Endothelial cell of umbilical vein (primary cell): ENCODE measurements around the gene HIC1. TPM values are rescaled to one million over a fixed set of nuclear protein-coding genes. Genes with fewer than 3 reads are reported as not detected.

Experiments used
- BruUV-seq: library from RNA; stranded (reverse); fragments of 400-500 nt; replicated peaks from 2 replicates; lab custom pipeline; 2021; lab: Mats Ljungman, UMichigan
- CTCF ChIA-PET: fragments of 300-600, 350-600 bp; sonication (Branson Sonifier 250); formaldehyde crosslinking; loops from one replicate; lab custom pipeline; 2021; ENCODE audit warnings: antibody characterized with exemption, inconsistent platforms; lab: Charles Lee
- POLR2A ChIA-PET: fragments of 300-600, 350-600 bp; sonication (Branson Sonifier 250); formaldehyde crosslinking; loops from one replicate; lab custom pipeline; 2021; ENCODE audit warnings: antibody characterized with exemption, inconsistent platforms; lab: Charles Lee
- DNase-seq: peaks from one replicate; pipeline ENCODE4 v3.0.0-alpha.2; 2011; ENCODE audit warnings: low read depth, low spot score
- FAIRE-seq: peaks from 2 replicates; lab custom pipeline; 2011; peaks lifted over from hg19 to GRCh38; lab: Jason Lieb, UNC
- H2AFZ ChIP-seq: 2 replicates; pipeline ENCODE4 v1.6.0; 2012; ENCODE audit warnings: low read depth, low read length, control low read depth, inconsistent platforms
- H3K27ac ChIP-seq: 2 replicates; pipeline ENCODE4 v1.5.1; 2011; ENCODE audit warnings: low read depth, mild to moderate bottlenecking, control low read depth, low read length, moderate library complexity; ENCODE audit not compliant: insufficient read depth
- H3K27me3 ChIP-seq, 2 experiments: 2 replicates each; pipeline versions ENCODE4 v1.6.0 to v1.6.1; 2011; ENCODE audit warnings: low read length in 2 of 2, mixed read lengths in 1 of 2; ENCODE audit not compliant: control insufficient read depth in 2 of 2, insufficient read depth in 2 of 2
- H3K36me3 ChIP-seq, 2 experiments: 2 replicates in 1 of 2; 3 replicates in 1 of 2; pipeline ENCODE4 v1.5.1; 2011; ENCODE audit warnings: low read length in 2 of 2, mild to moderate bottlenecking in 1 of 2, moderate library complexity in 1 of 2; ENCODE audit not compliant: control insufficient read depth in 2 of 2, insufficient read depth in 2 of 2; ENCODE audit errors: extremely low read depth in 1 of 2
- H3K4me1 ChIP-seq: 3 replicates; pipeline ENCODE4 v1.5.1; 2011; ENCODE audit warnings: mild to moderate bottlenecking, low read length; ENCODE audit not compliant: control insufficient read depth, insufficient read depth; ENCODE audit errors: extremely low read depth
- H3K4me2 ChIP-seq: 2 replicates; pipeline ENCODE4 v1.6.1; 2011; ENCODE audit warnings: low read length, control low read depth, mixed read lengths; ENCODE audit not compliant: insufficient read depth
- H3K4me3 ChIP-seq, 3 experiments: fragments of 200-600 bp in 1 of 3; sonication (generic), shearing (Covaris generic) in 1 of 3; replicated peaks in 1 of 3; 2 replicates each; pipeline ENCODE4 v1.5.1; 2011 to 2016; ENCODE audit warnings: control low read depth in 3 of 3, low read length in 3 of 3, mild to moderate bottlenecking in 2 of 3, inconsistent platforms in 1 of 3, low read depth in 1 of 3, moderate library complexity in 1 of 3; ENCODE audit not compliant: insufficient read depth in 1 of 3
- H3K79me2 ChIP-seq: 2 replicates; pipeline ENCODE4 v1.6.0; 2012; ENCODE audit warnings: low read length, inconsistent platforms; ENCODE audit not compliant: control insufficient read depth, insufficient read depth
- H3K9ac ChIP-seq: replicated peaks from 2 replicates; pipeline ENCODE3; 2011; ENCODE audit warnings: low read length, control low read depth; ENCODE audit not compliant: insufficient read depth; ENCODE audit errors: extremely low read depth
- H3K9me1 ChIP-seq: replicated peaks from 3 replicates; pipeline ENCODE4 v1.6.0; 2011; ENCODE audit warnings: mild to moderate bottlenecking, low read length; ENCODE audit not compliant: control insufficient read depth, insufficient read depth; ENCODE audit errors: extremely low read depth
- H3K9me3 ChIP-seq: replicated peaks from 2 replicates; pipeline ENCODE4 v1.5.1; 2012; ENCODE audit warnings: low read length, inconsistent platforms; ENCODE audit not compliant: control insufficient read depth, insufficient read depth
- H4K20me1 ChIP-seq: replicated peaks from 2 replicates; pipeline ENCODE3; 2011; ENCODE audit warnings: mild to moderate bottlenecking, low read length; ENCODE audit not compliant: control insufficient read depth, insufficient read depth; ENCODE audit errors: extremely low read depth
- EZH2 ChIP-seq: IDR thresholded peaks from 2 replicates; pipeline ENCODE4 v1.6.1; 2012; ENCODE audit warnings: borderline replicate concordance, low read depth, mild to moderate bottlenecking, moderate library complexity, low read length, inconsistent platforms; ENCODE audit not compliant: severe bottlenecking
- FOS ChIP-seq: IDR thresholded peaks from 2 replicates; pipeline ENCODE4 v1.6.1; 2011; ENCODE audit warnings: mild to moderate bottlenecking, low read length, moderate library complexity, borderline replicate concordance; ENCODE audit not compliant: insufficient read depth
- GATA2 ChIP-seq: IDR thresholded peaks from 2 replicates; pipeline ENCODE4 v1.7.0; 2011; ENCODE audit warnings: low read depth, mild to moderate bottlenecking, moderate library complexity, mixed read lengths, low read length; ENCODE audit not compliant: insufficient read length, insufficient read depth
- MYC ChIP-seq: IDR thresholded peaks from one replicate; pipeline ENCODE4 v1.6.1; 2011; ENCODE audit warnings: mild to moderate bottlenecking, low read depth, low read length
- POLR2A ChIP-seq: IDR thresholded peaks from 2 replicates; pipeline ENCODE4 v1.6.1; 2012; ENCODE audit warnings: low read depth, mild to moderate bottlenecking, control low read depth, low read length
- POLR2AphosphoS5 ChIP-seq: IDR thresholded peaks from 2 replicates; pipeline ENCODE4 v1.6.1; 2012; ENCODE audit warnings: low read depth, mild to moderate bottlenecking, control low read depth, low read length, moderate library complexity; ENCODE audit not compliant: insufficient read depth
- dilution Hi-C: fragments of 300-500 bp; cut with MboI; formaldehyde crosslinking; loops from one replicate; pipeline ENCODE4 v1.15.0; 2019; ENCODE audit warnings: low sequenced_read_pairs; ENCODE audit not compliant: extremely low pct_ligation_motif_present
- intact Hi-C: fragments of 100-400 bp; cut with micrococcal nuclease; formaldehyde crosslinking; loops from one replicate; pipeline ENCODE4 v1.10.0; 2022
- polyA plus RNA-seq, 4 experiments: library from polyadenylated mRNA; depleted of rRNA in 3 of 4; stranded (reverse) in 3 of 4; unstranded in 1 of 4; fragments of >200 nt; gene quantifications; 2 replicates each; pipeline versions ENCODE4 v1.2.1 to v1.2.3, GENCODE V29; 2011 to 2012; ENCODE audit warnings: missing spikeins in 1 of 4
- total RNA-seq: library from RNA; stranded (reverse); gene quantifications from 2 replicates; pipeline ENCODE4 v1.2.3, GENCODE V29; 2021
- TF ChIP-seq, protein P1 (sequence below): IDR thresholded peaks from 2 replicates; pipeline ENCODE4 v1.6.1; 2011; ENCODE audit not compliant: insufficient read depth, insufficient read length
- TF ChIP-seq, protein P2 (sequence below), 2 donors: IDR thresholded peaks; 1 replicate in 1 of 2; 2 replicates in 1 of 2; pipeline ENCODE4 v1.5.1; 2011; ENCODE audit warnings: low read length in 2 of 2, mild to moderate bottlenecking in 2 of 2, moderate library complexity in 2 of 2, control low read depth in 1 of 2, inconsistent platforms in 1 of 2, low read depth in 1 of 2; ENCODE audit not compliant: insufficient read depth in 1 of 2; ENCODE audit errors: extremely low read depth in 1 of 2

The HIC1 gene
- total and polyA plus RNA-seq, 2 donors (not counting 3 experiments of a cell fraction or from before 2014, with no cell fraction given), result 18.2 to 35.5 TPM

DNA sequence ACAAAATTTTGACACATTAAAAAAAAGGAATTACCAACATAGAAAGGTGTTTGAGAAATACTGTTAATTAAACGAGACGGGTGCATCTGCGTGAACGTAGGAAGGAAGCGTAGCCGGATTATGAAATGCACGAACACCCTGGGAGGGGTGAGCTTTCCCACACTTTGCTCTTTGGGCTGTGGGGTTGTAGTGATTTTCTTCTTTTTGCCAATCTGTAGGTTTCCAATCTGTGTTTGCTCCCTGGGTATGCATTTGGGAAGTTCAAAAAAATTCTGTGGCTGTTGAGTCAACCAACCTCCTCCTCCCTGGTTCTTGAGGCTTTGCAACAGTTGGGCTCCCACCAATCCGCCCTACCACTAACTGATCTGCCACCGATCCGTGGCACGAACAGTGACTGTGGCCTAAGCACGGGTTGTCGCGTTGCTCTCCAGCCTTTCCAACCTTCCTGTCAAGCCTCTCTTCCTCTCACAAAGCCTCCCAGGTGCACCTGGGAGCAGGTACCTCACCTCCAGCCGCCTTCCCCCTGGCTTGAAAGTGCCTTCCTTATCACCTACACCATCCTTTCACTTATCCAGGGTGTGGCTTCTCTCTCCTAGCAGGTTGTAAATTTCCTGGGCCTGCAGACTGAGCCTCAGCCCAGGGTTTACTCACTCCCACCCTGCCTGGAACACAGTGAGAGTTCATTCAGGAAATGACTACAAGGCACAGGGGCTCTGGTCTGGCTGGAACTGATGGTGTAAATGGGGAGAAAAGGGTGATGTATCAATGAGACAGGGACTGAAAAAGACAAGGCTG is 46.4 kb upstream of the HIC1 start:
- FAIRE-seq (no peak), DNase-seq (no peak)
- POLR2A ChIA-PET, result no interaction called here
- Histone ChIP-seq H3K4me3 (no peak overlapping the region), H3K79me2 (no peaks in the 10 kb centered on the region), H3K36me3 (no peaks in the 10 kb centered on the region), H4K20me1 (no peaks in the 10 kb centered on the region), H3K9me1 (no peaks in the 10 kb centered on the region), H3K9ac (no peak overlapping the region), H3K9me3 (no peaks in the 10 kb centered on the region), H3K4me2 (no peak overlapping the region), H3K27ac (no peak overlapping the region), H2AFZ (no peak overlapping the region), H3K27me3 (peaks cover 0 to 3% of the 10 kb centered on the region in 2 experiments), H3K4me1 (no peaks in the 10 kb centered on the region)
- dilution Hi-C loops (no loop called here), intact Hi-C loops (no loop called here)
- CTCF ChIA-PET, result no interaction called here
- BruUV-seq, result no TSS peak
- TF ChIP-seq, protein P1, sequence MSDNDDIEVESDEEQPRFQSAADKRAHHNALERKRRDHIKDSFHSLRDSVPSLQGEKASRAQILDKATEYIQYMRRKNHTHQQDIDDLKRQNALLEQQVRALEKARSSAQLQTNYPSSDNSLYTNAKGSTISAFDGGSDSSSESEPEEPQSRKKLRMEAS, result no peak
- no peak for TF ChIP-seq POLR2A
- TF ChIP-seq MYC, result no peak
- no peak for TF ChIP-seq GATA2
- TF ChIP-seq, protein P2, sequence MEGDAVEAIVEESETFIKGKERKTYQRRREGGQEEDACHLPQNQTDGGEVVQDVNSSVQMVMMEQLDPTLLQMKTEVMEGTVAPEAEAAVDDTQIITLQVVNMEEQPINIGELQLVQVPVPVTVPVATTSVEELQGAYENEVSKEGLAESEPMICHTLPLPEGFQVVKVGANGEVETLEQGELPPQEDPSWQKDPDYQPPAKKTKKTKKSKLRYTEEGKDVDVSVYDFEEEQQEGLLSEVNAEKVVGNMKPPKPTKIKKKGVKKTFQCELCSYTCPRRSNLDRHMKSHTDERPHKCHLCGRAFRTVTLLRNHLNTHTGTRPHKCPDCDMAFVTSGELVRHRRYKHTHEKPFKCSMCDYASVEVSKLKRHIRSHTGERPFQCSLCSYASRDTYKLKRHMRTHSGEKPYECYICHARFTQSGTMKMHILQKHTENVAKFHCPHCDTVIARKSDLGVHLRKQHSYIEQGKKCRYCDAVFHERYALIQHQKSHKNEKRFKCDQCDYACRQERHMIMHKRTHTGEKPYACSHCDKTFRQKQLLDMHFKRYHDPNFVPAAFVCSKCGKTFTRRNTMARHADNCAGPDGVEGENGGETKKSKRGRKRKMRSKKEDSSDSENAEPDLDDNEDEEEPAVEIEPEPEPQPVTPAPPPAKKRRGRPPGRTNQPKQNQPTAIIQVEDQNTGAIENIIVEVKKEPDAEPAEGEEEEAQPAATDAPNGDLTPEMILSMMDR (IDR thresholded peaks at IDR 0.05; ENCODE audit: extremely low read depth in 1 of 2, insufficient read depth in 1 of 2, low read depth in 1 of 2, low read length in 2 of 2), result no peak
- TF ChIP-seq FOS, result no peak
- TF ChIP-seq POLR2AphosphoS5, result no peak
- no peak for TF ChIP-seq EZH2
